GM21447 (cell line): Measurements from ENCODE around the gene KRTAP22-2.

Experiments
- ATAC-seq: cut with Tn5 transposase; IDR thresholded peaks from one replicate; pipeline ENCODE4 v1.9.1; 2021; ENCODE audit not compliant: unreplicated experiment

KRTAP22-2 gene

DNA sequence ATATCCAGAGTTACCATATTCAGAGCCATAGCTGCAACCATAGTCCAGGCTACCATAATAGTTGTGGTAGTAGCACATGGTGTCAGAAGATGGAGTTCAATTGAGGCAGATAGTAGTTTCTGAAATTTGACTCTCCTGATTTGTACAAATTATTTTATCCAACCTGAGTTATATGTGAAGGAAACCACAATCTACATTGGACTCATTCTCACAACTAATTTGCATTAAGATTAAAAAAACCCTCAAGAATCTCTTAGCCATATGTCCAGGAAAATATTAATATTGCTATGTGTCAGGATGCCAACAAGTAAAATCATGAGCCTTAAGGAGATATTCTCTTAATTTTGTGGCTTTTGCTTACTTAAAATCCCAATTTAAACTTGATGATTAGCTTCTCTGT, at the start of gene KRTAP22-2:
Gene KRTAP22-2, minus strand, starts transcription at position 101 of the 400 bp plus-strand sequence.
- ATAC-seq = no peak

- ATAC-seq = no peak
Measured at GRCh38 chr21:30638686-30639085, 48.5 kb upstream of the KRTAP22-2 start.

- ATAC-seq = no peak
Measured at GRCh38 chr21:30634906-30635305, 44.7 kb upstream of the KRTAP22-2 start, which contains the start of gene KRTAP20-2. Gene KRTAP20-2 (plus strand): TSS chr21:30635206. CDS start chr21:30635264, 58 bp downstream.

GRCh38 chr21:30629200-30629599, 39.0 kb upstream of the KRTAP22-2 start:
- no peak for ATAC-seq

DNA sequence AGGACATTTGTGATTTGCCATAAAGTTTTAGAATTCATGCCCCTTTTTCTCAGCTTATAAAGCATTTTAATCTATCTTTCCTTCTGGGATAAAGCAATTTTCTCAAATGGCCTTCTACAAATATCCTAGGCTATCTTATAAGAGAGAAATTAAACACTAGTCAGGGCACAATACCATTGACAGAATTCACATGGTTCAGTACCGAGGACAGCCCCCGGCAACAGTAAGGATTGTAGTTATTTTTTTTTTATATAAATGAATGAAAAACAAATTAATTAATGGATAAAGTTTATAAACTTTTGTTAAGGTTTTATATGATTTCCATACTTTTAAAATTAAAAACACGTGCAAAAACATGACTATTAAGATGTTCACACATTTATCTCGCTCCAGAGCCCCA, 37.9 kb upstream of the KRTAP22-2 start:
- no peak for ATAC-seq

- ATAC-seq = no peak
Measured at GRCh38 chr21:30625449-30626165, 35.4 kb upstream of the KRTAP22-2 start.

DNA sequence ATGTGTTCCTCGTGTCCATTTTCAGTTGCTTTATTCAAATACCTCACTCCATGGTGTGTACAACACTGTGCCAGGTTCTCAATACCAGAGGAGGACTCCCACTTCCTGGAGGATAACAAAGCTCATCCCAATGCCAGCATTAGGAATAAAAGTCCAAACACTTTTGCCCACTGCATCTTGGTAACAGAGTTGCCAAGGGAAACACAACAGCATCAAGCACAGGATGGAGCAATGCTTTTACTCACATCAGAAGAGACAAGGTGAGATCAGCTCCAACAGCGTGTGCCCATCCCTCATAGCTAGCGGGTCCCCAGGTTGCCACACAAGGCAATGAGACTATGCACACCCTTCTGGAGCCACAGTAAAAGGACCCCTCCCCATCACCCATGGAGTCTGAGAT, 33.2 kb upstream of the KRTAP22-2 start:
- no peak for ATAC-seq

DNA sequence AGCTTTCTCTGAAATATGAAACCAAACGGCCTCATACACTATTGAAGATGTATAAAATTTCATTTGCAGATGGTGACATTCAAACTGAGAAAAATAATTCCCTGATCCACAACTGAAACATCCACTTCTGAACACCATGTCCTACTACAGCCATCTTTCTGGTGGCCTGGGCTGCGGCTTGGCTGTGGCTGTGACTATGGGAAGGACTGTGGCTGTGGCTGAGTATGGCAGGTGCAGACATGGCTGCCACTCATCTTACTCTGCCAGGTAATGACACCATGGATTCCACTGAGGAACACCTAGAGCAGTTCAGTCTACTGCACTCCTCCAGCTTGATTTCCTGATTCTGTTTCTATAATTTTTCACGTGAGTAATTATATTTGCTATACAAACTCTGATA, 30.3 kb upstream of the KRTAP22-2 start, which contains the start of gene KRTAP20-4:
Gene KRTAP20-4, plus strand, starts transcription at position 106 of the 400 bp plus-strand sequence.
- no peak for ATAC-seq

- no peak for ATAC-seq
Measured at GRCh38 chr21:30620080-30620479, 29.9 kb upstream of the KRTAP22-2 start.

GRCh38 chr21:30616125-30616524, 25.9 kb upstream of the KRTAP22-2 start, which contains the start of gene KRTAP20-1:
Gene KRTAP20-1 (plus strand): TSS chr21:30616425. CDS start chr21:30616455, 30 bp downstream.
- ATAC-seq = no peak

- ATAC-seq = no peak
Measured at GRCh38 chr21:30615199-30615598, 25.0 kb upstream of the KRTAP22-2 start.

DNA sequence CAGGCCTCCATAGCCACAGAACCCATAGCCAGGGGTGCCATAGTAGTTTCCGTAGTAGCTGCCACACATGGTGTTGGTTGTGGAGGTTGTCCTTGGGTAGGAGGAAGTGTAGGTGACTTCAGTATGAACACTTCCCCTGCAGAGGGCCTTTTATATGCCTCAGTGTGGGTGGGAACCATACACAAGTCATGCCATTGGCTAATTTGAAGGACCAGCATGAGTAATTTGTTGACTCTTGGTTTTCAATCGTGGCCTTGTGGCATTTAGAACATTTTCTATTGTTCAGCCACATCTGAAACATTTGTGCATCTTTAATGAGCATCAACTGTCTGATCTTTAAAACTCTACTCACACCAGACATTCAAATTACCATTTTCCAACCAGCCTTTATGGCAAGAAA, 23.6 kb upstream of the KRTAP22-2 start, which contains the start of gene KRTAP6-1:
Gene KRTAP6-1, minus strand, starts transcription at position 95 of the 400 bp plus-strand sequence. Its CDS starts 26 bp downstream, at position 69.
- ATAC-seq = no peak

GRCh38 chr21:30612132-30612531, 21.9 kb upstream of the KRTAP22-2 start:
- no peak for ATAC-seq

GRCh38 chr21:30605968-30606367, 15.8 kb upstream of the KRTAP22-2 start:
- ATAC-seq = no peak

DNA sequence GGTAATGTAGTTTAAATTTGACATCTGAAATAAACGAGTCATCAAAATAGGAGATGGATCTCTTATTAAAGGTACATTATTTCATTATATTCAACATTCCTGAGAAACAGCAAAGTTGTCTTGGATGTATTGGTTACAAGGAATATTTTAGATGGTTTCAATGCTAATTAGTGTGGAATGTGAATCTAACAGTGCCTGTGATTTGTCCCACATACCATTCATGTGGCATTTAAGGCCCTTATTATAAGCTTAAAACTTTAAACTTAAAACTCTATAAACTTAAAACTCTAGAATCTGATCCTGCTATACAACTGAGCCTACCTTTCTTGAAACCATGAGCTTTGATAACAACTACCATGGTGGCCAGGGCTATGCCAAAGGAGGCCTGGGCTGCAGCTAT, 10.6 kb upstream of the KRTAP22-2 start, which contains the start of gene KRTAP22-1:
Gene KRTAP22-1, plus strand, starts transcription at position 301 of the 400 bp plus-strand sequence.
- no peak for ATAC-seq

GRCh38 chr21:30598802-30599201, 8.6 kb upstream of the KRTAP22-2 start, which contains the start of gene KRTAP6-2:
Gene KRTAP6-2 (minus strand): TSS chr21:30598902. CDS start chr21:30598874, 28 bp downstream.
- no peak for ATAC-seq

DNA sequence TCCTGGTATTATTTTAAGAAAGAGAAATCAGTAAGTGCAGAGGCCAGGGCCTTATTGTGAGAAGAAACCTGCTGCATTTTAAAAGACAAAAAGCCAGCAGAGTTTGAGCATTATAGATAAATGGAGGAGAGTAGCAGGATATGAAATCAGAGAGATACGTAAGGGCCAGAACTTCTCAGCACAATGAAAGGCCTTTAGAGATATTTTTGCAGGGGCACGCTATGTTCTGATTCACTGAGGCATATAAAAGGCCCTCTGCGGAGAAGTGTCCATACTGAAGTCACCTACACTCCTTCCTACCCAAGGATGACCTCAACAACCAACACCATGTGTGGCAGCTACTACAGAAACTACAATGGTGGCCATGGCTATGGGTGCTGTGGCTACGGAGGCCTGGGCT, 1.9 kb upstream of the KRTAP22-2 start, which contains the start of gene KRTAP6-3:
Gene KRTAP6-3, plus strand, starts transcription at position 301 of the 400 bp plus-strand sequence. Its CDS starts 6 bp downstream, at position 307.
- no peak for ATAC-seq

DNA sequence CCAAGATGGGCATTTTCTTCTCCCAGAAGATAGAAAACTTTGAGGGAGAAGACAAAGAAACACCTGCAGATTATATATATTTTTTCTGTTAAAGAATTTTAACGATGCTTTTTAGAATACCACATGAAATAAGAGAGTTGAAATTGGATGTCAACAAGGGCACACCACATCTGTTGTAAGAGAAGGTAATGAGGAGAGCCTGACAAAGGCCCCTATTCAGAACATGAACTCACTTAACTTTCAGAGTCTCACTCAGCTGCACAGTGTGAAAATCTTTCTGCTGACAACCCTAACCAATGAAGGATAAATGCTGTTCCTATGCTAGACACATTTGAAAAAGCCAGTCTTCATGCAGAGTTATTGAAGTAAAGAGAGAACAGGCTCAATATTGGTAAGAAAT, 7.3 kb downstream of the KRTAP22-2 start:
- ATAC-seq = no peak

DNA sequence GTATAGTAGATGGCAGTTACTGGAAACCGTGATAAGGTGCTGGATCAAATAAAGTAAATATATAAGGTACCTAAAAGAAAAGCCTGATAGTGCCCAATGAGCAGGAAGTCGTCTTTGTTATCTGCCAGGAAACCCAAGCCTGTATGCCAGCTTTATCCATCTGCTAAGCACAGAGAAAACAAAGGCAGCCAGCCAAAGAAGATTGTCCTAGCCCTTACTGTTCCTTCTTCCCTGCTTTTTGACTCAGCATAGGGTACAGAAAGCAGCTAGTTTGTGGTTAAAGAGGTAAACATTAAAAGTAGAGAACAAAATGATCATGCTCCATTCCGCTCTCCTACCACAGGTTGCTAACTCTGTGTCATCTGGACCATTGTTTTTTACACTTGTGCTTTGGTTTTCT, 10.1 kb downstream of the KRTAP22-2 start:
- no peak for ATAC-seq

DNA sequence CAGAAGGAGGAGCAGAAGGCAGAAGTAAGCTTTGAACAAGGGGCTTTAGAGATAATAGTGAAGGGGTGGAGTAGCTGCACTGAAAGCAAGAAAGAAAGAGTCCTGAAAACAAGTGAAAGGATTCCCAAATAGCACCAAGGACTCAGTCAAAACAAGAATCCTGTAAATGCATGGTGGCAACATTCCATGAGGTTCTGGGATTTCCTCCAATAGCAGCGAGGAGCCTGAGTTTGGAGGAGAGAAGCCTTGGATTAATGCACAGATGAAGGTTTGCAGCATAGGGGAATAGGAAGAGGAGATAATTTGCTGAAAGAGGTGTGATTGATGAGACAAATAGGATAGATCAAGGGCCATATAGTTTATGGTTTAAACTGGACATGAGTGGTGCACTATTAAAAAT, 10.9 kb downstream of the KRTAP22-2 start:
- ATAC-seq = no peak

DNA sequence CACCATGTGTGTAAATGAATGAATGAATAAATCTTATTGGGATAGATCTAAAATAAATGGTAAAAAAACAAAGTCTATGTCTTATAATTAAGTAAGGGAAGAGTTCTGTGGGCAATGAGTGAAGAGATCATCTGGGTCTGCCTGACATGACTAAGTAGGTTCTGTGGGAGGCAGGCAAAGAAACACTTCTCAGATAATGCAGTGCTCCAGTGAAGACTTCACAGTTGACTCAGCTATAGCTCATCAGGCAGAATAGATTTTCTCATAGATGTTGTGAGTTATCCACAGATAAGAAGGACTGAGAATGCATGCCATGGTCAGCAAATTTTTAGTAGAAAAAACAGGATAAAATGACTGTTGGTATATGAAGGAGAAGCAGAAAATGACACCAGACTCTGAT, 12.4 kb downstream of the KRTAP22-2 start:
- no peak for ATAC-seq

DNA sequence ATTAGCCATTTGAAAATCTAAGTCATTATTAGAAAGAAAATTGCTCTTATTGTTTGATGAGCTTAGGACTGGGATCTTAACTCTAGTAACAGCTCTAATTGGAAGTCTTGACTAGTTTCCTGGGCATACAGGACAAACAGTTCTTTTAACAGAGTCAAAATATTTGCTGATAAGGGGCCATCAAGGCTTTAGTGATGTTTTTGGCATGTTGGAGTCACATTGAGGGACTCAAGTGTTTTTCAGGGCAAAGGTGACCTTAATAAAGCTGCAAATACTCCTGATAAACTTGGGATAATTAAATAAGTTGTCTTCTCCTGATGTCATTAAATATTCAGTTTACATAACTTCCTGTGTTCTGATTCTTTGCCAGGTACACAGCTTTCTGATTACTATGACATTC, 22.6 kb downstream of the KRTAP22-2 start:
- ATAC-seq = no peak
